Measurements from ENCODE around the gene BCAR1. TPM values are rescaled to one million over a fixed set of nuclear protein-coding genes. Genes with fewer than 3 reads are reported as not detected.

The BCAR1 gene
- total RNA-seq, 8 experiments from 2014 or later, result 14.5 to 38.4 (median 22.2) TPM

- WGBS, 10 experiments, result 80% methylated on average over 5 of the region's 19 CpGs; no CpG with 5 or more reads in 9 of the 10 experiments
- peak overlapping the region in 1 of 2 donors; percentile 75 for H3K27ac ChIP-seq
- H3K4me1 ChIP-seq (replicated peaks in 1 of 2), result peaks cover 14 to 26% of the 10 kb centered on the region in 2 donors
- in situ Hi-C loops (cut with MboI; ENCODE audit: low pct_unique_long_range_greater_than_20kb in 2 of 9, low sequenced_read_pairs in 9 of 9, unreplicated experiment in 9 of 9), result loop anchor here in 1 of 9 experiments (25.0 kb wide), 1 partner anchor 148 kb away; no protein-coding TSS in a partner anchor
- H3K4me3 ChIP-seq, result no peak overlapping the region
- no peak for ATAC-seq (replicated peaks in 6 of 8)
Measured at GRCh38 chr16:75239542-75240122, 11.8 kb downstream of the BCAR1 start.

GRCh38 chr16:75238853-75239541 is 12.4 kb downstream of the BCAR1 start:
- WGBS, 10 experiments, result 60 to 97% (median 80%) methylated on average over 1 to 6 of the region's 16 CpGs; no CpG with 5 or more reads in 5 of the 10 experiments
- ATAC-seq (replicated peaks in 6 of 8), result peak in 5 of 8 experiments; percentile 16 to 42 (median 32)
- in situ Hi-C loops (cut with MboI; ENCODE audit: low pct_unique_long_range_greater_than_20kb in 2 of 9, low sequenced_read_pairs in 9 of 9, unreplicated experiment in 9 of 9), result loop anchor here in 1 of 9 experiments (25.0 kb wide), 1 partner anchor 148 kb away; no protein-coding TSS in a partner anchor
- Histone ChIP-seq H3K4me1 (replicated peaks in 1 of 2) (peaks cover 14 to 22% of the 10 kb centered on the region in 2 donors), H3K4me3 (no peak overlapping the region), H3K27ac (peak overlapping the region in 1 of 2 donors; percentile 75)

GRCh38 chr16:75238132-75238852 is 13.1 kb downstream of the BCAR1 start:
- Histone ChIP-seq H3K4me1 (replicated peaks in 1 of 2) (peaks cover 15 to 23% of the 10 kb centered on the region in 2 donors), H3K4me3 (no peak overlapping the region), H3K27ac (peak overlapping the region in 1 of 2 donors; percentile 75)
- peak; percentile 5 to 73 (median 68) for ATAC-seq (replicated peaks in 6 of 8)
- 33 to 70% (median 41%) methylated on average over 1 to 12 of the region's 25 CpGs; no CpG with 5 or more reads in 7 of the 10 experiments for WGBS, 10 experiments
- in situ Hi-C loops (cut with MboI; ENCODE audit: low pct_unique_long_range_greater_than_20kb in 2 of 9, low sequenced_read_pairs in 9 of 9, unreplicated experiment in 9 of 9), result loop anchor here in 1 of 9 experiments (25.0 kb wide), 1 partner anchor 149 kb away; no protein-coding TSS in a partner anchor

GRCh38 chr16:75237398-75238131 is 13.9 kb downstream of the BCAR1 start:
- in situ Hi-C loops (cut with MboI; ENCODE audit: low pct_unique_long_range_greater_than_20kb in 2 of 9, low sequenced_read_pairs in 9 of 9, unreplicated experiment in 9 of 9), result loop anchor here in 1 of 9 experiments (25.0 kb wide), 1 partner anchor 150 kb away; no protein-coding TSS in a partner anchor
- peaks cover 15 to 23% of the 10 kb centered on the region in 2 donors for H3K4me1 ChIP-seq (replicated peaks in 1 of 2)
- ATAC-seq (replicated peaks in 6 of 8), result no peak
- 100% methylated on average over 2 of the region's 18 CpGs; no CpG with 5 or more reads in 9 of the 10 experiments for WGBS, 10 experiments
- H3K27ac ChIP-seq, result peak overlapping the region in 1 of 2 donors; percentile 75
- no peak overlapping the region for H3K4me3 ChIP-seq

- no peak for ATAC-seq (replicated peaks in 6 of 8)
- no peak overlapping the region for H3K27ac ChIP-seq
- no peak overlapping the region for H3K4me3 ChIP-seq
- WGBS, 10 experiments, result 70 to 100% (median 100%) methylated on average over 1 to 2 of the region's 28 CpGs; no CpG with 5 or more reads in 7 of the 10 experiments
- in situ Hi-C loops (cut with MboI; ENCODE audit: low pct_unique_long_range_greater_than_20kb in 2 of 9, low sequenced_read_pairs in 9 of 9, unreplicated experiment in 9 of 9), result loop anchor here in 1 of 9 experiments (25.0 kb wide), 1 partner anchor 150 kb away; no protein-coding TSS in a partner anchor
- peaks cover 15 to 23% of the 10 kb centered on the region in 2 donors for H3K4me1 ChIP-seq (replicated peaks in 1 of 2)
Measured at GRCh38 chr16:75236736-75237397, 14.6 kb downstream of the BCAR1 start.

GRCh38 chr16:75236232-75236631 is 15.2 kb downstream of the BCAR1 start:
- H3K4me3 ChIP-seq, result no peak overlapping the region
- WGBS, 10 experiments, result 60 to 100% (median 83%) methylated on average over 1 to 3 of the region's 7 CpGs; no CpG with 5 or more reads in 5 of the 10 experiments
- peaks cover 15 to 23% of the 10 kb centered on the region in 2 donors for H3K4me1 ChIP-seq (replicated peaks in 1 of 2)
- no peak for ATAC-seq (replicated peaks in 6 of 8)
- H3K27ac ChIP-seq, result no peak overlapping the region
- in situ Hi-C loops (cut with MboI; ENCODE audit: low pct_unique_long_range_greater_than_20kb in 2 of 9, low sequenced_read_pairs in 9 of 9, unreplicated experiment in 9 of 9), result loop anchor here in 1 of 9 experiments (25.0 kb wide), 1 partner anchor 151 kb away; no protein-coding TSS in a partner anchor

GRCh38 chr16:75235721-75236193 is 15.7 kb downstream of the BCAR1 start:
- H3K4me1 ChIP-seq (replicated peaks in 1 of 2), result peaks cover 15 to 23% of the 10 kb centered on the region in 2 donors
- 84% methylated on average over 5 of the region's 34 CpGs; no CpG with 5 or more reads in 9 of the 10 experiments for WGBS, 10 experiments
- in situ Hi-C loops (cut with MboI; ENCODE audit: low pct_unique_long_range_greater_than_20kb in 2 of 9, low sequenced_read_pairs in 9 of 9, unreplicated experiment in 9 of 9), result loop anchor here in 1 of 9 experiments (25.0 kb wide), 1 partner anchor 152 kb away; no protein-coding TSS in a partner anchor
- no peak for ATAC-seq (replicated peaks in 6 of 8)
- H3K27ac ChIP-seq, result no peak overlapping the region
- H3K4me3 ChIP-seq, result no peak overlapping the region

GRCh38 chr16:75234856-75235696 is 16.3 kb downstream of the BCAR1 start:
- no peak for ATAC-seq (replicated peaks in 6 of 8)
- WGBS, 10 experiments, result 94 to 100% (median 100%) methylated on average over 1 to 3 of the region's 48 CpGs; no CpG with 5 or more reads in 7 of the 10 experiments

GRCh38 chr16:75233611-75233938 is 17.8 kb downstream of the BCAR1 start:
- no peak for ATAC-seq (replicated peaks in 6 of 8)
- WGBS, 10 experiments, result no CpG with 5 or more reads among the region's 7 CpGs
- Histone ChIP-seq H3K27ac (no peak overlapping the region), H3K4me3 (no peak overlapping the region), H3K4me1 (replicated peaks in 1 of 2) (peaks cover 9 to 11% of the 10 kb centered on the region in 2 donors)
- in situ Hi-C loops (cut with MboI; ENCODE audit: low pct_unique_long_range_greater_than_20kb in 2 of 9, low sequenced_read_pairs in 9 of 9, unreplicated experiment in 9 of 9), result loop anchor here in 1 of 9 experiments (25.0 kb wide), 1 partner anchor 154 kb away; no protein-coding TSS in a partner anchor

More at GRCh38 chr16:75234856-75235696, 16.3 kb downstream of the BCAR1 start:
- peaks cover 15 to 23% of the 10 kb centered on the region in 2 donors for H3K4me1 ChIP-seq (replicated peaks in 1 of 2)
- no peak overlapping the region for H3K4me3 ChIP-seq
- in situ Hi-C loops (cut with MboI; ENCODE audit: low pct_unique_long_range_greater_than_20kb in 2 of 9, low sequenced_read_pairs in 9 of 9, unreplicated experiment in 9 of 9), result loop anchor here in 1 of 9 experiments (25.0 kb wide), 1 partner anchor 152 kb away; no protein-coding TSS in a partner anchor
- no peak overlapping the region for H3K27ac ChIP-seq

- Histone ChIP-seq H3K27ac (no peak overlapping the region), H3K4me1 (replicated peaks in 1 of 2) (peaks cover 3% of the 10 kb centered on the region in 2 donors), H3K4me3 (no peak overlapping the region)
- in situ Hi-C loops (cut with MboI; ENCODE audit: low pct_unique_long_range_greater_than_20kb in 2 of 9, low sequenced_read_pairs in 9 of 9, unreplicated experiment in 9 of 9), result loop anchor here in 1 of 9 experiments (25.0 kb wide), 1 partner anchor 156 kb away; no protein-coding TSS in a partner anchor
- 71 to 100% (median 93%) methylated on average over 1 to 9 of the region's 11 CpGs; no CpG with 5 or more reads in 1 of the 10 experiments for WGBS, 10 experiments
- no peak for ATAC-seq (replicated peaks in 6 of 8)
Measured at GRCh38 chr16:75231570-75231969, 19.9 kb downstream of the BCAR1 start.

Data from motor neuron (in vitro differentiated cells).